ENCODE results near the gene PLXNA2. TPM values are rescaled to one million over a fixed set of nuclear protein-coding genes. Genes with fewer than 3 reads are reported as not detected.

PLXNA2 gene
- total and polyA plus RNA-seq, 2 donors (not counting 1 experiment from before 2014, with no cell fraction given) = 0.31 to 1.2 TPM

GRCh38 chr1:207987164-207987563 is 257.0 kb downstream of the PLXNA2 start:
- H3K4me1 ChIP-seq (ENCODE audit: control insufficient read depth in 2 of 2, insufficient read depth in 2 of 2, low read length in 2 of 2) = no peaks in the 10 kb centered on the region
- ATAC-seq (ENCODE audit: low read depth) (no peak), DNase-seq (no peak)
- no peaks in the 10 kb centered on the region for H3K79me2 ChIP-seq (ENCODE audit: control insufficient read depth, insufficient read depth, low read length)
- H2AFZ ChIP-seq (ENCODE audit: insufficient read depth, low read depth, low read length, poor library complexity, severe bottlenecking) = no peak overlapping the region
- TF ChIP-seq CTCF (IDR thresholded peaks at IDR 0.05) = no peak
- TF ChIP-seq EZH2 (IDR thresholded peaks at IDR 0.05; ENCODE audit: borderline replicate concordance, insufficient read depth, low read depth, low read length, poor library complexity, severe bottlenecking) = no peak
- no peak overlapping the region for H3K27ac Mint-ChIP-seq
- H3K9me3 ChIP-seq (ENCODE audit: control extremely low read depth in 1 of 3, control insufficient read depth in 2 of 3, insufficient read depth in 1 of 3, low read length in 2 of 3) = no peaks in the 10 kb centered on the region
- POLR2A ChIA-PET = no interaction called here
- no peak overlapping the region for H3K4me3 Mint-ChIP-seq
- intact Hi-C loops (cut with micrococcal nuclease) = no loop called here
- 85% methylated on average over 4 of the region's 5 CpGs for WGBS (ENCODE audit: insufficient coverage)
- no peaks in the 10 kb centered on the region for H4K20me1 ChIP-seq (ENCODE audit: control insufficient read depth, insufficient read depth, low read length, poor library complexity, severe bottlenecking)
- peaks cover 24% of the 10 kb centered on the region for H3K27me3 Mint-ChIP-seq
- no peak overlapping the region for H3K4me2 ChIP-seq (replicated peaks; ENCODE audit: low read depth, low read length, poor library complexity, severe bottlenecking)
- no peaks in the 10 kb centered on the region for H3K9me3 Mint-ChIP-seq (ENCODE audit: insufficient read depth)
- H3K9ac ChIP-seq (ENCODE audit: low read length) = no peak overlapping the region
- CTCF ChIA-PET = no interaction called here
- no peaks in the 10 kb centered on the region for H3K27me3 ChIP-seq (replicated peaks in 1 of 4; ENCODE audit: control extremely low read depth in 1 of 4, control insufficient read depth in 3 of 4, insufficient read depth in 4 of 4, low read length in 3 of 4)
- H3K36me3 ChIP-seq (replicated peaks in 1 of 2; ENCODE audit: control extremely low read depth in 1 of 2, control insufficient read depth in 1 of 2, extremely low read depth in 1 of 2, insufficient read depth in 2 of 2, low read length in 1 of 2) = no peaks in the 10 kb centered on the region
- H3K27ac ChIP-seq (ENCODE audit: low read length in 2 of 2) = no peak overlapping the region
- H3K4me3 ChIP-seq (ENCODE audit: control extremely low read depth in 1 of 5, extremely low read depth in 1 of 5, insufficient read depth in 1 of 5, low read depth in 2 of 5, low read length in 4 of 5) = no peak overlapping the region
- no peaks in the 10 kb centered on the region for H3K4me1 Mint-ChIP-seq

GRCh38 chr1:207985996-207986395 is 258.2 kb downstream of the PLXNA2 start:
- no peaks in the 10 kb centered on the region for H3K79me2 ChIP-seq (ENCODE audit: control insufficient read depth, insufficient read depth, low read length)
- H3K9me3 ChIP-seq (ENCODE audit: control extremely low read depth in 1 of 3, control insufficient read depth in 2 of 3, insufficient read depth in 1 of 3, low read length in 2 of 3) = no peaks in the 10 kb centered on the region
- Mint-ChIP-seq H3K4me1 (no peaks in the 10 kb centered on the region), H3K4me3 (no peak overlapping the region), H3K27me3 (peaks cover 33% of the 10 kb centered on the region), H3K27ac (no peak overlapping the region), H3K9me3 (ENCODE audit: insufficient read depth) (no peaks in the 10 kb centered on the region)
- ATAC-seq (ENCODE audit: low read depth) = no peak
- H3K4me3 ChIP-seq (ENCODE audit: control extremely low read depth in 1 of 5, extremely low read depth in 1 of 5, insufficient read depth in 1 of 5, low read depth in 2 of 5, low read length in 4 of 5) = no peak overlapping the region
- POLR2A ChIA-PET = no interaction called here
- H3K4me1 ChIP-seq (ENCODE audit: control insufficient read depth in 2 of 2, insufficient read depth in 2 of 2, low read length in 2 of 2) = no peaks in the 10 kb centered on the region
- DNase-seq = no peak
- no peaks in the 10 kb centered on the region for H3K36me3 ChIP-seq (replicated peaks in 1 of 2; ENCODE audit: control extremely low read depth in 1 of 2, control insufficient read depth in 1 of 2, extremely low read depth in 1 of 2, insufficient read depth in 2 of 2, low read length in 1 of 2)
- WGBS (ENCODE audit: insufficient coverage) = 89% methylated on average over 7 of the region's 7 CpGs
- CTCF ChIA-PET = no interaction called here
- no peaks in the 10 kb centered on the region for H4K20me1 ChIP-seq (ENCODE audit: control insufficient read depth, insufficient read depth, low read length, poor library complexity, severe bottlenecking)
- intact Hi-C loops (cut with micrococcal nuclease) = no loop called here
- H3K27ac ChIP-seq (ENCODE audit: low read length in 2 of 2) = no peak overlapping the region
- peaks cover 0 to 2% (median 0%) of the 10 kb centered on the region in 4 experiments for H3K27me3 ChIP-seq (replicated peaks in 1 of 4; ENCODE audit: control extremely low read depth in 1 of 4, control insufficient read depth in 3 of 4, insufficient read depth in 4 of 4, low read length in 3 of 4)
- TF ChIP-seq EZH2 (IDR thresholded peaks at IDR 0.05; ENCODE audit: borderline replicate concordance, insufficient read depth, low read depth, low read length, poor library complexity, severe bottlenecking) (no peak), CTCF (IDR thresholded peaks at IDR 0.05) (no peak)
- no peak overlapping the region for H3K4me2 ChIP-seq (replicated peaks; ENCODE audit: low read depth, low read length, poor library complexity, severe bottlenecking)
- no peak overlapping the region for H2AFZ ChIP-seq (ENCODE audit: insufficient read depth, low read depth, low read length, poor library complexity, severe bottlenecking)
- no peak overlapping the region for H3K9ac ChIP-seq (ENCODE audit: low read length)
